Tibial nerve (tissue), 4 donors: ENCODE data around the gene LSM10.

Source experiments
- EP300 ChIP-seq, 2 donors: sonication (generic); formaldehyde crosslinking; IDR thresholded peaks; one replicate each; pipeline ENCODE4 v1.6.1; 2017; ENCODE audit warnings: antibody characterized with exemption in 2 of 2, mild to moderate bottlenecking in 1 of 2
- TF ChIP-seq, protein P1 (sequence below), 5 experiments: fragments of 200-600 bp in 3 of 5; fragments of 450-650 bp in 2 of 5; sonication (generic) in 3 of 5; IDR thresholded peaks; one replicate each; pipeline ENCODE4 v1.5.1; 2016 to 2019; ENCODE audit warnings: antibody characterized with exemption in 5 of 5, mild to moderate bottlenecking in 3 of 5, moderate library complexity in 2 of 5

DNA sequence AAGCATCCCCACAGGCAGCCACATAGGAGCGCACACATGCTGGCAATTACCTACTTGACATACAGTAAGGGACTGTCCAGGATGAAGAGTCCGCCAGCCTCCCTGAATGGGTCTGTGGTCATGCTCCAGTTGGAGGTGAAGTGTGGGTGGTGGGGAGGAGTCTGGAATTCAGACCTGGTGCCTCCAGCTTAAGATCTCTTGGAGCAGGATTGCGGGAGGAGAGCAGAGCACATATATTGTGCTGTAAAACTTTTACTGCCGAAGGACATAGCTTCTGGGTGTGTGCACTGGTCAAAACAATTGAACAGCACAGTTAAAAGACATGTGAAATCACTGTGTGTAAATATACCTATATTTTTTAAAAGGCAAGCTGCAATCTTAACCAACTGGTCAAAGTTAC lies 29.9 kb downstream of the LSM10 start:
- TF ChIP-seq EP300 (IDR thresholded peaks at IDR 0.05), result no peak
- TF ChIP-seq, protein P1, sequence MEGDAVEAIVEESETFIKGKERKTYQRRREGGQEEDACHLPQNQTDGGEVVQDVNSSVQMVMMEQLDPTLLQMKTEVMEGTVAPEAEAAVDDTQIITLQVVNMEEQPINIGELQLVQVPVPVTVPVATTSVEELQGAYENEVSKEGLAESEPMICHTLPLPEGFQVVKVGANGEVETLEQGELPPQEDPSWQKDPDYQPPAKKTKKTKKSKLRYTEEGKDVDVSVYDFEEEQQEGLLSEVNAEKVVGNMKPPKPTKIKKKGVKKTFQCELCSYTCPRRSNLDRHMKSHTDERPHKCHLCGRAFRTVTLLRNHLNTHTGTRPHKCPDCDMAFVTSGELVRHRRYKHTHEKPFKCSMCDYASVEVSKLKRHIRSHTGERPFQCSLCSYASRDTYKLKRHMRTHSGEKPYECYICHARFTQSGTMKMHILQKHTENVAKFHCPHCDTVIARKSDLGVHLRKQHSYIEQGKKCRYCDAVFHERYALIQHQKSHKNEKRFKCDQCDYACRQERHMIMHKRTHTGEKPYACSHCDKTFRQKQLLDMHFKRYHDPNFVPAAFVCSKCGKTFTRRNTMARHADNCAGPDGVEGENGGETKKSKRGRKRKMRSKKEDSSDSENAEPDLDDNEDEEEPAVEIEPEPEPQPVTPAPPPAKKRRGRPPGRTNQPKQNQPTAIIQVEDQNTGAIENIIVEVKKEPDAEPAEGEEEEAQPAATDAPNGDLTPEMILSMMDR (IDR thresholded peaks at IDR 0.05), result no peak
